ENCODE results near the gene DAZL.

Gene DAZL

GRCh38 chr3:16647668-16648067 is 42.4 kb upstream of the DAZL start:
- no peaks in the 10 kb centered on the region for H3F3A ChIP-seq (ENCODE audit: control insufficient read depth, insufficient read depth)
- no peak for TF ChIP-seq EZH2phosphoT487 (IDR thresholded peaks at IDR 0.05; ENCODE audit: borderline replicate concordance, low read length)
- TF ChIP-seq, protein P1, sequence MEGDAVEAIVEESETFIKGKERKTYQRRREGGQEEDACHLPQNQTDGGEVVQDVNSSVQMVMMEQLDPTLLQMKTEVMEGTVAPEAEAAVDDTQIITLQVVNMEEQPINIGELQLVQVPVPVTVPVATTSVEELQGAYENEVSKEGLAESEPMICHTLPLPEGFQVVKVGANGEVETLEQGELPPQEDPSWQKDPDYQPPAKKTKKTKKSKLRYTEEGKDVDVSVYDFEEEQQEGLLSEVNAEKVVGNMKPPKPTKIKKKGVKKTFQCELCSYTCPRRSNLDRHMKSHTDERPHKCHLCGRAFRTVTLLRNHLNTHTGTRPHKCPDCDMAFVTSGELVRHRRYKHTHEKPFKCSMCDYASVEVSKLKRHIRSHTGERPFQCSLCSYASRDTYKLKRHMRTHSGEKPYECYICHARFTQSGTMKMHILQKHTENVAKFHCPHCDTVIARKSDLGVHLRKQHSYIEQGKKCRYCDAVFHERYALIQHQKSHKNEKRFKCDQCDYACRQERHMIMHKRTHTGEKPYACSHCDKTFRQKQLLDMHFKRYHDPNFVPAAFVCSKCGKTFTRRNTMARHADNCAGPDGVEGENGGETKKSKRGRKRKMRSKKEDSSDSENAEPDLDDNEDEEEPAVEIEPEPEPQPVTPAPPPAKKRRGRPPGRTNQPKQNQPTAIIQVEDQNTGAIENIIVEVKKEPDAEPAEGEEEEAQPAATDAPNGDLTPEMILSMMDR (IDR thresholded peaks at IDR 0.05; ENCODE audit: low read depth, low read length, poor library complexity, severe bottlenecking) = no peak
- no peak overlapping the region for H3K27ac ChIP-seq (ENCODE audit: low read depth, low read length)
- no peaks in the 10 kb centered on the region for H3K9me2 ChIP-seq (replicated peaks; ENCODE audit: control insufficient read depth, low read length)
- no peak overlapping the region for H3K4me3 ChIP-seq (ENCODE audit: low read length)
- H3K4me2 ChIP-seq (ENCODE audit: low read length) = no peak overlapping the region
- no peaks in the 10 kb centered on the region for H3K4me1 ChIP-seq (ENCODE audit: control insufficient read depth, low read length)
- no peaks in the 10 kb centered on the region for H3K36me3 ChIP-seq (ENCODE audit: control insufficient read depth, low read length)
- 0 out of 2 replicates have a peak, but pooled peaks cover 2% of the 10 kb centered on the region for H3K27me3 ChIP-seq (ENCODE audit: control insufficient read depth, low read length)
- H4K20me1 ChIP-seq (ENCODE audit: control insufficient read depth, insufficient read depth, low read depth, low read length) = no peaks in the 10 kb centered on the region
- H3K79me2 ChIP-seq (ENCODE audit: control insufficient read depth, low read length) = no peaks in the 10 kb centered on the region
- H3K9me3 ChIP-seq (ENCODE audit: control insufficient read depth, insufficient read depth, low read length) = no peaks in the 10 kb centered on the region

GRCh38 chr3:16639806-16640205 is 34.6 kb upstream of the DAZL start:
- Histone ChIP-seq H3K4me3 (ENCODE audit: low read length) (no peak overlapping the region), H3K9me2 (replicated peaks; ENCODE audit: control insufficient read depth, low read length) (no peaks in the 10 kb centered on the region), H3K27ac (ENCODE audit: low read depth, low read length) (no peak overlapping the region), H3K79me2 (ENCODE audit: control insufficient read depth, low read length) (no peaks in the 10 kb centered on the region), H3K27me3 (ENCODE audit: control insufficient read depth, low read length) (no peaks in the 10 kb centered on the region), H4K20me1 (ENCODE audit: control insufficient read depth, insufficient read depth, low read depth, low read length) (no peaks in the 10 kb centered on the region), H3K9me3 (ENCODE audit: control insufficient read depth, insufficient read depth, low read length) (no peaks in the 10 kb centered on the region), H3K36me3 (ENCODE audit: control insufficient read depth, low read length) (no peaks in the 10 kb centered on the region), H3K4me1 (ENCODE audit: control insufficient read depth, low read length) (no peaks in the 10 kb centered on the region), H3F3A (ENCODE audit: control insufficient read depth, insufficient read depth) (no peaks in the 10 kb centered on the region), H3K4me2 (ENCODE audit: low read length) (no peak overlapping the region)
- no peak for TF ChIP-seq EZH2phosphoT487 (IDR thresholded peaks at IDR 0.05; ENCODE audit: borderline replicate concordance, low read length)
- TF ChIP-seq, protein P1 (IDR thresholded peaks at IDR 0.05; ENCODE audit: low read depth, low read length, poor library complexity, severe bottlenecking) = no peak

DNA sequence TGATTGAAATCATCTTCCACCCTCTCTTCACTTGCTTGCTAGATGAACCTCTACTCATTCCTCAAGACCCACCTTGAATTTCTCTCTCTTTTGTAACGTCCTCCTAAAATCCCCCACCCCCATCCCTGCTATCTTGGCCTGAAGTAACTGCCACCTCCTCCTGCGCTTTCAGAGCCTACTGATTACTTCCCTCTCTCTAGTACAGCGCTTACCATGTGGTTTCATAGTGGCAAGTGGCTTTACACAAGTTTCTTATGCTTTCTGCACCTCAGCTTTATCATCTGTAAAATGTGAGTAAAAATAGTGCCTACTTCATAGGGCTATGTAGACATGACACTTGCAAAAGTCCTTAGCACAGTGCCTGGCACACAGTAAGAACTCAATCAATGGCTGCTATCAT is 28.7 kb upstream of the DAZL start:
- H3K36me3 ChIP-seq (ENCODE audit: control insufficient read depth, low read length) = no peaks in the 10 kb centered on the region
- H3K27ac ChIP-seq (ENCODE audit: low read depth, low read length) = no peak overlapping the region
- 0 out of 2 replicates have a peak, but pooled peaks cover 2% of the 10 kb centered on the region for H3K9me3 ChIP-seq (ENCODE audit: control insufficient read depth, insufficient read depth, low read length)
- no peaks in the 10 kb centered on the region for H3K79me2 ChIP-seq (ENCODE audit: control insufficient read depth, low read length)
- no peaks in the 10 kb centered on the region for H3K27me3 ChIP-seq (ENCODE audit: control insufficient read depth, low read length)
- no peak for TF ChIP-seq EZH2phosphoT487 (IDR thresholded peaks at IDR 0.05; ENCODE audit: borderline replicate concordance, low read length)
- TF ChIP-seq, protein P1 (IDR thresholded peaks at IDR 0.05; ENCODE audit: low read depth, low read length, poor library complexity, severe bottlenecking) = no peak
- no peaks in the 10 kb centered on the region for H4K20me1 ChIP-seq (ENCODE audit: control insufficient read depth, insufficient read depth, low read depth, low read length)
- no peaks in the 10 kb centered on the region for H3K9me2 ChIP-seq (replicated peaks; ENCODE audit: control insufficient read depth, low read length)
- no peaks in the 10 kb centered on the region for H3F3A ChIP-seq (ENCODE audit: control insufficient read depth, insufficient read depth)
- H3K4me2 ChIP-seq (ENCODE audit: low read length) = no peak overlapping the region
- H3K4me3 ChIP-seq (ENCODE audit: low read length) = no peak overlapping the region
- H3K4me1 ChIP-seq (ENCODE audit: control insufficient read depth, low read length) = no peaks in the 10 kb centered on the region
